ENCODE measurements around the gene GLRA2.

GRCh38 chrX:14672611-14673172, 143.4 kb downstream of the GLRA2 start:
- TF ChIP-seq, protein P1, sequence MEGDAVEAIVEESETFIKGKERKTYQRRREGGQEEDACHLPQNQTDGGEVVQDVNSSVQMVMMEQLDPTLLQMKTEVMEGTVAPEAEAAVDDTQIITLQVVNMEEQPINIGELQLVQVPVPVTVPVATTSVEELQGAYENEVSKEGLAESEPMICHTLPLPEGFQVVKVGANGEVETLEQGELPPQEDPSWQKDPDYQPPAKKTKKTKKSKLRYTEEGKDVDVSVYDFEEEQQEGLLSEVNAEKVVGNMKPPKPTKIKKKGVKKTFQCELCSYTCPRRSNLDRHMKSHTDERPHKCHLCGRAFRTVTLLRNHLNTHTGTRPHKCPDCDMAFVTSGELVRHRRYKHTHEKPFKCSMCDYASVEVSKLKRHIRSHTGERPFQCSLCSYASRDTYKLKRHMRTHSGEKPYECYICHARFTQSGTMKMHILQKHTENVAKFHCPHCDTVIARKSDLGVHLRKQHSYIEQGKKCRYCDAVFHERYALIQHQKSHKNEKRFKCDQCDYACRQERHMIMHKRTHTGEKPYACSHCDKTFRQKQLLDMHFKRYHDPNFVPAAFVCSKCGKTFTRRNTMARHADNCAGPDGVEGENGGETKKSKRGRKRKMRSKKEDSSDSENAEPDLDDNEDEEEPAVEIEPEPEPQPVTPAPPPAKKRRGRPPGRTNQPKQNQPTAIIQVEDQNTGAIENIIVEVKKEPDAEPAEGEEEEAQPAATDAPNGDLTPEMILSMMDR (IDR thresholded peaks at IDR 0.05) = no peak
- no peak for TF ChIP-seq POLR2A (IDR thresholded peaks at IDR 0.05)

All from esophagus squamous epithelium (tissue), 4 donors.